Activated T-helper 17 cell treated with anti-CD3 and anti-CD28 coated beads, Interleukin-2, amount 50 U/mL, for 72 hours (primary cell): ENCODE data around the gene TRPV3. TPM values are rescaled to one million over a fixed set of nuclear protein-coding genes. Genes with fewer than 3 reads are reported as not detected.

ENCODE experiments used
- ATAC-seq: fragments of 150-1000 bp; cut with Tn5 transposase; replicated peaks from 2 replicates; pipeline ENCODE4 v1.10.0; 2021; ENCODE audit warnings: mild to moderate bottlenecking, moderate library complexity
- H3K27ac Mint-ChIP-seq: one replicate; pipeline ENCODE4 v1.8.0; 2022; ENCODE audit warnings: mixed read lengths
- H3K27me3 Mint-ChIP-seq: one replicate; pipeline ENCODE4 v1.8.0; 2022; ENCODE audit warnings: mixed read lengths
- H3K36me3 Mint-ChIP-seq: one replicate; pipeline ENCODE4 v1.8.0; 2022; ENCODE audit warnings: low read depth, mild to moderate bottlenecking, mixed read lengths
- H3K4me1 Mint-ChIP-seq: one replicate; pipeline ENCODE4 v1.8.0; 2022; ENCODE audit warnings: mixed read lengths
- H3K4me3 Mint-ChIP-seq: one replicate; pipeline ENCODE4 v1.8.0; 2022; ENCODE audit warnings: mild to moderate bottlenecking, mixed read lengths
- H3K9me3 Mint-ChIP-seq: one replicate; pipeline ENCODE4 v1.8.0; 2022; ENCODE audit warnings: mixed read lengths
- total RNA-seq, 2 donors: library from RNA; stranded (reverse); gene quantifications; one replicate each; pipeline ENCODE4 v1.2.3, GENCODE V29; 2022

TRPV3 gene
- total RNA-seq, 2 donors from 2014 or later = 0.86 to 3.5 TPM

GRCh38 chr17:3546521-3546920 lies 11.1 kb downstream of the TRPV3 start:
- ATAC-seq = no peak
- Mint-ChIP-seq H3K36me3 (no peaks in the 10 kb centered on the region), H3K4me3 (no peak overlapping the region), H3K9me3 (no peaks in the 10 kb centered on the region), H3K27me3 (peaks cover 9% of the 10 kb centered on the region), H3K27ac (no peak overlapping the region), H3K4me1 (no peaks in the 10 kb centered on the region)

DNA sequence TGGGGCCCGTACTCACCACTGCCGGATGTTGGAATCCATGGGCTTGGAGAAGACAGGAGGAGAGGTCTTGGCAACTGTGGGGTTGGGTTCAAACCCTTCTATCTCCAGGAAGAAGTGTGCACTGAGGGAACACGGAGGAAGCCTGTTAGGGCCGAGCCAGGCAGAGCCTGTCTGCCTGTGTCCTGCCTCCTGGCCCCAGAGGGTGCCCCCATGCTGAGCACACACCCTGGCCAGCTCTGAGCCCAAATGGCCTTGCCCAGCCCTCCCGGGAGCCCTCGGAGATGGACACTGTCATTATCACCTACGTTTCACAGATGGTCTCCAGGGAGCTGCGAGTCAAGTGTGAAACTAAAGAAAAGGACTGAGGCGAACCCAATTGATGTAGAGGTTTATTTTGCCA lies 12.5 kb downstream of the TRPV3 start:
- peaks cover 11% of the 10 kb centered on the region for H3K27me3 Mint-ChIP-seq
- H3K4me1 Mint-ChIP-seq = no peaks in the 10 kb centered on the region
- no peaks in the 10 kb centered on the region for H3K9me3 Mint-ChIP-seq
- H3K36me3 Mint-ChIP-seq = no peaks in the 10 kb centered on the region
- H3K27ac Mint-ChIP-seq = no peak overlapping the region
- ATAC-seq = no peak
- no peak overlapping the region for H3K4me3 Mint-ChIP-seq

DNA sequence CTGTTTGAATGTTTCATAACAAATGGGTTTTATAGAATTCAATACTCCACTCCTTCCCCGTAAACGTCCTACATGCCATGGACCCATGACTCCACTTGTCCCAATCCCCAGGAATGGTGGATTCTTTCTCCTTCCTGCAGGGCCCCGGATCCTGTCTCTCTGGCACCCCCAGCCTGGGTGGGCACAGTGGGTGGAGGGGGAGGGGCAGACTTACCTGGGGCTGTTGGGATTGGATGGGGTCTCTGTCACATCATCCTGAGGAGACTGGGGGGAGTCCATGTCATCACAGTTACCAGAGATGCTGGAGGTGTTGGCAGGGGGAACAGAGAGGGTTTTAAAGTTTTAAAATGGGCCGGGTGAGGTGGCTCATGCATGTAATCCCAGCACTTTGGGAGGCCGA lies 13.2 kb downstream of the TRPV3 start:
- Mint-ChIP-seq H3K27ac (no peak overlapping the region), H3K27me3 (peaks cover 11% of the 10 kb centered on the region), H3K4me3 (no peak overlapping the region), H3K36me3 (no peaks in the 10 kb centered on the region), H3K9me3 (no peaks in the 10 kb centered on the region), H3K4me1 (no peaks in the 10 kb centered on the region)
- no peak for ATAC-seq

- Mint-ChIP-seq H3K36me3 (no peaks in the 10 kb centered on the region), H3K27ac (no peak overlapping the region), H3K4me3 (no peak overlapping the region), H3K4me1 (no peaks in the 10 kb centered on the region), H3K9me3 (no peaks in the 10 kb centered on the region), H3K27me3 (peaks cover 11% of the 10 kb centered on the region)
- no peak for ATAC-seq
Observed at GRCh38 chr17:3543453-3543852, 14.2 kb downstream of the TRPV3 start.

- ATAC-seq = no peak
- no peak overlapping the region for H3K4me3 Mint-ChIP-seq
- no peak overlapping the region for H3K27ac Mint-ChIP-seq
- peaks cover 11% of the 10 kb centered on the region for H3K27me3 Mint-ChIP-seq
- no peaks in the 10 kb centered on the region for H3K4me1 Mint-ChIP-seq
- H3K9me3 Mint-ChIP-seq = no peaks in the 10 kb centered on the region
- no peaks in the 10 kb centered on the region for H3K36me3 Mint-ChIP-seq
Observed at GRCh38 chr17:3542410-3543088, 15.1 kb downstream of the TRPV3 start.

- Mint-ChIP-seq H3K4me1 (no peaks in the 10 kb centered on the region), H3K27ac (no peak overlapping the region), H3K27me3 (peaks cover 11% of the 10 kb centered on the region), H3K36me3 (no peaks in the 10 kb centered on the region), H3K4me3 (no peak overlapping the region), H3K9me3 (no peaks in the 10 kb centered on the region)
- no peak for ATAC-seq
Observed at GRCh38 chr17:3539881-3540540, 17.6 kb downstream of the TRPV3 start.

- no peak overlapping the region for H3K4me3 Mint-ChIP-seq
- no peaks in the 10 kb centered on the region for H3K9me3 Mint-ChIP-seq
- H3K27ac Mint-ChIP-seq = no peak overlapping the region
- no peaks in the 10 kb centered on the region for H3K36me3 Mint-ChIP-seq
- H3K27me3 Mint-ChIP-seq = peaks cover 7% of the 10 kb centered on the region
- no peak for ATAC-seq
- H3K4me1 Mint-ChIP-seq = no peaks in the 10 kb centered on the region
Observed at GRCh38 chr17:3536716-3537115, 20.9 kb downstream of the TRPV3 start.

GRCh38 chr17:3535253-3535995 lies 22.2 kb downstream of the TRPV3 start:
- H3K27me3 Mint-ChIP-seq = peaks cover 4% of the 10 kb centered on the region
- no peaks in the 10 kb centered on the region for H3K36me3 Mint-ChIP-seq
- no peaks in the 10 kb centered on the region for H3K4me1 Mint-ChIP-seq
- H3K27ac Mint-ChIP-seq = no peak overlapping the region
- no peaks in the 10 kb centered on the region for H3K9me3 Mint-ChIP-seq
- peak; percentile 89 for ATAC-seq
- peak overlapping the region; percentile 54 for H3K4me3 Mint-ChIP-seq

- Mint-ChIP-seq H3K9me3 (no peaks in the 10 kb centered on the region), H3K4me3 (peak overlapping the region; percentile 54), H3K4me1 (no peaks in the 10 kb centered on the region), H3K27me3 (peaks cover 4% of the 10 kb centered on the region), H3K27ac (peak overlapping the region; percentile 52), H3K36me3 (no peaks in the 10 kb centered on the region)
- ATAC-seq = peak; percentile 61
Observed at GRCh38 chr17:3534881-3535252, 22.7 kb downstream of the TRPV3 start.

GRCh38 chr17:3533752-3534151 lies 23.9 kb downstream of the TRPV3 start:
- peaks cover 4% of the 10 kb centered on the region for H3K27me3 Mint-ChIP-seq
- no peak for ATAC-seq
- H3K4me3 Mint-ChIP-seq = no peak overlapping the region
- H3K27ac Mint-ChIP-seq = no peak overlapping the region
- H3K9me3 Mint-ChIP-seq = no peaks in the 10 kb centered on the region
- H3K36me3 Mint-ChIP-seq = no peaks in the 10 kb centered on the region
- no peaks in the 10 kb centered on the region for H3K4me1 Mint-ChIP-seq

- H3K27ac Mint-ChIP-seq = no peak overlapping the region
- H3K4me3 Mint-ChIP-seq = no peak overlapping the region
- H3K4me1 Mint-ChIP-seq = no peaks in the 10 kb centered on the region
- ATAC-seq = no peak
- no peaks in the 10 kb centered on the region for H3K36me3 Mint-ChIP-seq
- peaks cover 8% of the 10 kb centered on the region for H3K27me3 Mint-ChIP-seq
- no peaks in the 10 kb centered on the region for H3K9me3 Mint-ChIP-seq
Observed at GRCh38 chr17:3532859-3533142, 24.8 kb downstream of the TRPV3 start.

DNA sequence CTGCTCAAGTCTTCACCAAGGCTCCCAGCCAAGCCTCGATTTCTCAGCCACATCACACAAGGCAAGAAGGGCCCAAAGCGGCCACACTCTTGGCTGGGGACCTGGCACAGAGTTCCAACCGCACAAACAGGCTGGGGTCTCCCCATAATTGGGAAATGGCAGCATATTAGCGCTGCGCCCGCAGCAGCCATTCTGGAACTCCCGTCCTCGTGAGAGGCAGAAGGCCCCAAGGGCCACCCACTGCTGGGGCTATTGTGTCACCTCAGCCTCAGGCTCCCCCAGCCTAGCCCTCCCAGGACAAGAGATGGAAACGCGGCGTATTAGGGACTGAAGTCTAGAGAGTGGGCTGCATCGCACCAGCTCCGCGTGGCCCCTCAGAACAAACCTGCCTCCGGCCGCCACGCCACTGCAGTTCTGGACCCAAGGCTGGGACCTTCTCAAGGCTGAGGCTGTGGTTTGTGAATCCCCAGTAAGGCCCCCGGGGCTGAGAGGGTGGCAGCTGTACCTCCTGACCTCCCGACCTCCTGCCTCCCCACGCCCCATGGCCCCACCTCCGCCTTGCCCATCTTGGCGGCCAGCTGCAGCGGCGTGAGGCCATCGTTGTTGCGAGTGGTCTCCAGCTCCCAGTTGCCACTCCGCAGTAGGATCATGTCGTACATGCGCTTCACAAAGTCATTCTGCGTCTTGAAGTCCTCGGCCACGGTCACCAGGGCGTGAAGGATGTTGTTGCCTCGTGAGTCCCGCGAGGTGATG lies 25.3 kb downstream of the TRPV3 start:
- Mint-ChIP-seq H3K4me1 (no peaks in the 10 kb centered on the region), H3K27ac (no peak overlapping the region), H3K27me3 (peaks cover 12% of the 10 kb centered on the region), H3K36me3 (no peaks in the 10 kb centered on the region), H3K9me3 (no peaks in the 10 kb centered on the region), H3K4me3 (no peak overlapping the region)
- ATAC-seq = no peak

- H3K9me3 Mint-ChIP-seq = no peaks in the 10 kb centered on the region
- peaks cover 14% of the 10 kb centered on the region for H3K27me3 Mint-ChIP-seq
- H3K4me1 Mint-ChIP-seq = no peaks in the 10 kb centered on the region
- H3K27ac Mint-ChIP-seq = no peak overlapping the region
- no peak overlapping the region for H3K4me3 Mint-ChIP-seq
- H3K36me3 Mint-ChIP-seq = no peaks in the 10 kb centered on the region
- no peak for ATAC-seq
Observed at GRCh38 chr17:3531266-3532101, 26.1 kb downstream of the TRPV3 start.
